UCSD-AML1 (cell line): Measurements from ENCODE around the gene GPRC5B.

Experiments used
- DNase-seq: peaks from one replicate; lab custom pipeline; 2025; ENCODE audit not compliant: unreplicated experiment; lab: John Stamatoyannopoulos, UW

Gene GPRC5B

GRCh38 chr16:19815418-19815817 is 69.2 kb downstream of the GPRC5B start:
- DNase-seq: no peak

- no peak for DNase-seq
Observed at GRCh38 chr16:19812986-19813385, 71.7 kb downstream of the GPRC5B start.

DNA sequence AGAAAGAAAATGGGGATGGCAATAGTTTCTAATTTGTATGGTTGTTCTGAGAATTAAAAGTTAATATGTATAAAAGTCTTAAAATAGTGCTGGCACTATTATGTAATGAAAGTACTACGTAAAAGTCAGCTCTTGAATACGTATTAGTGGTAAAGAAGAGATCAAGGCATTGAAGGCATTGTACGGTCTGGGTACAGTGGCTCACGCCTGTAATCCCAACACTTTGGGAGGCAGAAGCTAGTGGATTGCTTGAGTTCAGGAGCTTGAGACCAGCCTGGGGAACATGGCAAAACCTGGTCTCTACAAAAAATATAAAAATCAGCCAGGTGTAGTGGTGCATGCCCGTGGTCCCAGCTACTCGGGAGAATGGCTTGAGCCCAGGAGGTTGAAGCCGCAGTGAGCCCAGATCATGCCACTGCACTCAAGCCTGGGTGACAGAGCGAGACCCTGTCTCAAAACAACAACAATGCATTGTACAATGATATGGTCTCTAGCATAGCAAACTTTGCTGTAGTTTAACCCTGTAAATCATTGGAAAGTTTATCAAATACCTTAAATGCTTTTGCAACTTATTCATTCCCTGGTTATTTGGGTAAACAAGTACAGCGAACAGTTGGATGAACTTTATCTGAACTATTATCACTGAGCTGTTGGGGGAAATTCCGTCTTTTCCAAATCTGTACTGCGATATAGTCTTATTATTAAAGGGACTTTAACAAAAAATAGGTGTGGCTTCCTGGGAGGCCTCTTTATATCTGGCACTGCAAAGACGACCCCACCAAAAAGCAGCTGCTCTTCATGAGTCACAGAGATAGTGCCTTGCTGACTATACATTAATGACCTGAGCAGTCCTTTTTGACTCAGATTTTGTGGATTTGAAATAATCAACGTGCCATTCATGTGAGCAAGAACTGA is 73.6 kb downstream of the GPRC5B start:
- no peak for DNase-seq

GRCh38 chr16:19809693-19810092 is 75.0 kb downstream of the GPRC5B start:
- DNase-seq: no peak

- DNase-seq: peak; percentile 41
Observed at GRCh38 chr16:19809121-19809635, 75.5 kb downstream of the GPRC5B start.

GRCh38 chr16:19808061-19808641 is 76.5 kb downstream of the GPRC5B start:
- DNase-seq: no peak
